ENCODE results near the gene TNS1. TPM values are rescaled to one million over a fixed set of nuclear protein-coding genes. Genes with fewer than 3 reads are reported as not detected.
"Not testable (repeated sequence)": the region's sequence is repeated elsewhere in the genome, so short reads cannot be mapped to it uniquely, and the experiment has no call there.

TNS1 gene
- total RNA-seq, 1 donor from 2014 or later = 11.6 TPM

DNA sequence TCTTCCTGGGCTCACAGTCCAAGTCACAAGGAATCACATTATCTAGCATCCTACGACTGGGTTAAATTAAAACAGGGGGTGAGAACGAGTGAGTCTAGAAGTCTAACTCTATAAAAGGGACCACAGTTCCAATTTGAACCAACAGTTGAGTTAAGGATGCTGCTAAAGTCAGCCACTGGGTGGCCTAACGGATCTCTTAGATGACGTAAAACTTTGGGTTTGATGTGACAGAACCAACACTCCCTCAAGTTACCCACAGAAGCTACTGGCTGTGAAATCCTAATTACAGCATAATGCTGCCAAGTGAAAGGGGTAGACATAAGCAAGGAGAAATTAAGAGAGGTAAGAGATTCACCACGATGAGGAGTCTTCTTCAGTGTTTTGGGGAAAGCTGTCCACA, 33.6 kb upstream of the TNS1 start:
- H3K27me3 Mint-ChIP-seq (ENCODE audit: unreplicated experiment) = peaks cover 12% of the 10 kb centered on the region
- peaks cover 3% of the 10 kb centered on the region for H3K4me1 Mint-ChIP-seq (ENCODE audit: unreplicated experiment)
- H3K4me3 Mint-ChIP-seq (ENCODE audit: unreplicated experiment) = no peak overlapping the region
- TF ChIP-seq, protein P1, sequence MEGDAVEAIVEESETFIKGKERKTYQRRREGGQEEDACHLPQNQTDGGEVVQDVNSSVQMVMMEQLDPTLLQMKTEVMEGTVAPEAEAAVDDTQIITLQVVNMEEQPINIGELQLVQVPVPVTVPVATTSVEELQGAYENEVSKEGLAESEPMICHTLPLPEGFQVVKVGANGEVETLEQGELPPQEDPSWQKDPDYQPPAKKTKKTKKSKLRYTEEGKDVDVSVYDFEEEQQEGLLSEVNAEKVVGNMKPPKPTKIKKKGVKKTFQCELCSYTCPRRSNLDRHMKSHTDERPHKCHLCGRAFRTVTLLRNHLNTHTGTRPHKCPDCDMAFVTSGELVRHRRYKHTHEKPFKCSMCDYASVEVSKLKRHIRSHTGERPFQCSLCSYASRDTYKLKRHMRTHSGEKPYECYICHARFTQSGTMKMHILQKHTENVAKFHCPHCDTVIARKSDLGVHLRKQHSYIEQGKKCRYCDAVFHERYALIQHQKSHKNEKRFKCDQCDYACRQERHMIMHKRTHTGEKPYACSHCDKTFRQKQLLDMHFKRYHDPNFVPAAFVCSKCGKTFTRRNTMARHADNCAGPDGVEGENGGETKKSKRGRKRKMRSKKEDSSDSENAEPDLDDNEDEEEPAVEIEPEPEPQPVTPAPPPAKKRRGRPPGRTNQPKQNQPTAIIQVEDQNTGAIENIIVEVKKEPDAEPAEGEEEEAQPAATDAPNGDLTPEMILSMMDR (IDR thresholded peaks at IDR 0.05; ENCODE audit: unreplicated experiment) = no peak
- no peaks in the 10 kb centered on the region for H3K36me3 Mint-ChIP-seq (ENCODE audit: low read depth, unreplicated experiment)
- DNase-seq (ENCODE audit: low spot score) = no peak
- no peaks in the 10 kb centered on the region for H3K9me3 Mint-ChIP-seq (ENCODE audit: unreplicated experiment)
- no peak overlapping the region for H3K27ac Mint-ChIP-seq (ENCODE audit: unreplicated experiment)

DNA sequence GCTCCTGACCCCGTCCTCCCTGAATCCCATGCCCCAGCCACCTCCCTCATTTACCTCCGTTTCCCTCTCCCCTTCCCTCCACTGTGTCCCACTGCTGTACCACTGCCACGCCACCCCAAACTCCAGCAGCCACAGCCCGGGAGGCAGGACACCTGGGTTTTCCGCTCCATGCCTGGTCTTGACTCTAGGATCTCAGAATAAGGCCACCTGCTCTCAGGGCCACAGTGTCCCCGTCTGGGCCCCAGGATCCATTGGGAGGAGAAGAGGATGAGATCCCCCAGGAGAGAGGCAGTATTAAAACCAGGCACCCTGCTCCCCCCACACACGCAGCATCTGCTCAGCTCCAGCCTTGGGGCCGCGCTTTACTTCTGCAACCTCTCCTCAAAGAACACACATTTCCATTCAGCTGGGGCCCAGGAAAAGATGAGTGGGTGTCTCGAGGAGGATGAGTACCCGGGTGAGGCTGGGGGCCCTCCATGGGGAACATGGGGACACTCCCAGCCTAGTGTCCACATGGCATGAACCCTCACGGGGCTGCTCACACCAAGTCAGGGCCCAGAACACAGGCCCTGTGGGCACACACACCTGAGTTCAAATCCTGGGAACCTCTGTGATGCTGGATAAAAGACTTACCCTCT, 32.8 kb upstream of the TNS1 start:
- no peak for DNase-seq (ENCODE audit: low spot score)
- Mint-ChIP-seq H3K27me3 (ENCODE audit: unreplicated experiment) (peaks cover 12% of the 10 kb centered on the region), H3K36me3 (ENCODE audit: low read depth, unreplicated experiment) (no peaks in the 10 kb centered on the region), H3K4me1 (ENCODE audit: unreplicated experiment) (peaks cover 3% of the 10 kb centered on the region), H3K27ac (ENCODE audit: unreplicated experiment) (no peak overlapping the region), H3K9me3 (ENCODE audit: unreplicated experiment) (no peaks in the 10 kb centered on the region), H3K4me3 (ENCODE audit: unreplicated experiment) (no peak overlapping the region)
- TF ChIP-seq, protein P1 (IDR thresholded peaks at IDR 0.05; ENCODE audit: unreplicated experiment) = no peak

DNA sequence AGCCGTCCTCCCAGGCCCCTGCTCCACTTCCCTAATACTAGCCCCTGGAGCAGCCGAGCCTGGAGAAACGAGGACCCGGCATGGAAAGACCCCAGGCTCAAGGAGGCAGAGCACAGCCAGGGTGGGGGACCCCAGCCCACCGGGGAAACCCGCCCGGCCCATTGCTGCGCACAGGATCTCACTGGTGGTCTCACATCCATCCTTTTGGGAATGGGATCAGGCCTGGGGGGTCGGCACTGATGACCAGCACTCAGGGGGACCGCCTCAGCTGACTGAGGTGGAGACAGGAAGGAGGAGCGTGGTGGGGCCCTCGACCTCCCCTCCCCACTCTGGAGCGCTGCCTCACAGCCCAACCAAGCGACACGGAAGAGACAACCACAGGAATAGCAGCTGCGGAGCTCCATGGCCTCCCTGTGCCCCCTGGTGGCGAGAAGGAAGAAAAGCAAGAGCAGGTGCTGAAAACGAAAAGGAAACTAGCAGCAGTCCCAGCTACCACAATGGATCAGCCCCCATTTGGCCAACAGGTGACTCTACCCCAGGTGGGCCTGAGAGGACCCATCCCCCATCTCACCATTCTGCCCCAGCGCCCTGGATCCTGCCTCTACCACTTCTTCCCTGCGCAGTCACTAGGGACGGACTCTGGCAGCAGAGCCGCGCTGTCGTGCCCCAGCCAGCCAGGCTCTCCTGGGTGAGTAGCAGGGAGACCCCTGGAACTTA, 31.9 kb upstream of the TNS1 start:
- not testable (repeated sequence) for H3K36me3 Mint-ChIP-seq (ENCODE audit: low read depth, unreplicated experiment); H3K4me1 Mint-ChIP-seq (ENCODE audit: unreplicated experiment); H3K9me3 Mint-ChIP-seq (ENCODE audit: unreplicated experiment); H3K4me3 Mint-ChIP-seq (ENCODE audit: unreplicated experiment); H3K27ac Mint-ChIP-seq (ENCODE audit: unreplicated experiment)
- TF ChIP-seq, protein P1 (IDR thresholded peaks at IDR 0.05; ENCODE audit: unreplicated experiment) = peak; percentile 77
- DNase-seq (ENCODE audit: low spot score) = peak; percentile 70
- peaks cover 12% of the 10 kb centered on the region for H3K27me3 Mint-ChIP-seq (ENCODE audit: unreplicated experiment)

DNA sequence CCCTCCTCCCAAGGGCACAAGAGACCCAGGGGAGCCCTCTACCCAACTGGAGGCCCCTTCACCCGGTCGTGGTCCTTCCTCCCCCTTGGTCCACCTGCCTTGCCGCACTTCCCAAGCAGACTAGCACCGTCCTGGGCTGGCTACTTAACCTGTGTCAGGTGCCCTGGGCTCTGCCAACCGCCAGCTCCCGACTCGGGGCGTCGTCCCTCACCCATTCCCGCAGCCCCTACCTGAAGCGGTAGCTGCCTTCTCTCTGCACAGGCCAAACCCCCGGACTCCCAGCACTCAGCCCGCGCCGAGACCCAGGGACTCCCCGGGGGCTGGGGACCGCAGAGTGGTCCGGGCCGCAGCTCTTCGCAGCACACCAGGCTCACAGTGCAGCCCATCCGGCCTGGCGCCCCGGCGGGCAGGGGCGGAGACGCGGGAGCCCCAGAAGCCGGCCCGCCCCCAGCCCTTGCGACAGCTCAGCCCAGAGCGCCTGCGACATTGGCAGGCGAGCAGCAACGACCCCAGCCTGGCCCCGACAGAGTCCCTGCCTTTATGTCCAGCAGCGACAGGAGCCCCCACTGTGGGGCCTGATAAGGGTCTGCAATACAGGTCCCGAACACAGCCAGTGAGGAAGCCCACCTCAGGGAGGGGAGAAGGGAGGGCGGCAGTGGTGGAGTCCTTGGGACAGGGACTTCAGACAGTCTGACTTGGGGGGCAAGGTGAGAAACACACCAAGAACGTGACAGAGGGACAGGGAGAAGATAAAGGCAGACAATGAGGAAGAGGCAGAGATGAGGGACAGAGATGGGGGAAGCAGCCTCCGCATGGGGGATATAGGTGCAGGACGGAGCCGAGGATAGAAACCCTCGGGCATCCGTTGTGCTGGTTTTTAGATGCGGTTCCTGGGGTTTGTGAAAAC, 31.0 kb upstream of the TNS1 start:
- H3K4me3 Mint-ChIP-seq (ENCODE audit: unreplicated experiment) = no peak overlapping the region

More for the DNA sequence above, 31.0 kb upstream of the TNS1 start:
- peak; percentile 44 for DNase-seq (ENCODE audit: low spot score)
- H3K9me3 Mint-ChIP-seq (ENCODE audit: unreplicated experiment) = no peaks in the 10 kb centered on the region
- peaks cover 3% of the 10 kb centered on the region for H3K4me1 Mint-ChIP-seq (ENCODE audit: unreplicated experiment)
- no peak overlapping the region for H3K27ac Mint-ChIP-seq (ENCODE audit: unreplicated experiment)
- peaks cover 12% of the 10 kb centered on the region for H3K27me3 Mint-ChIP-seq (ENCODE audit: unreplicated experiment)
- TF ChIP-seq, protein P1 (IDR thresholded peaks at IDR 0.05; ENCODE audit: unreplicated experiment) = no peak
- H3K36me3 Mint-ChIP-seq (ENCODE audit: low read depth, unreplicated experiment) = no peaks in the 10 kb centered on the region

Data from endothelial cell (in vitro differentiated cells).